ENCODE data around the gene TMEM185B.
A peak's percentile ranks its signal among the peaks of the same experiment; 100 is the strongest.
"Not testable (repeated sequence)": the region's sequence is repeated elsewhere in the genome, so short reads cannot be mapped to it uniquely, and the experiment has no call there.

The TMEM185B gene

GRCh38 chr2:120223034-120223912 is at the start of gene TMEM185B:
TSS of gene TMEM185B (minus strand) at chr2:120223400. CDS start at chr2:120222976, 424 bp downstream.
- DNase-seq (ENCODE audit: low read depth in 2 of 3, low spot score in 1 of 3) = peak; percentile 83 to 90 (median 84)

GRCh38 chr2:120271711-120272379 is 48.6 kb upstream of the TMEM185B start:
- no peak for DNase-seq (ENCODE audit: low read depth in 2 of 3, low spot score in 1 of 3)

GRCh38 chr2:120269816-120270215 is 46.6 kb upstream of the TMEM185B start:
- DNase-seq (ENCODE audit: low read depth in 2 of 3, low spot score in 1 of 3) = no peak

- DNase-seq (ENCODE audit: low read depth in 2 of 3, low spot score in 1 of 3) = no peak
Observed at GRCh38 chr2:120269076-120269744, 46.0 kb upstream of the TMEM185B start.

- no peak for DNase-seq (ENCODE audit: low read depth in 2 of 3, low spot score in 1 of 3)
Observed at GRCh38 chr2:120267348-120267747, 44.1 kb upstream of the TMEM185B start.

- no peak for DNase-seq (ENCODE audit: low read depth in 2 of 3, low spot score in 1 of 3)
Observed at GRCh38 chr2:120265006-120265405, 41.8 kb upstream of the TMEM185B start.

- no peak for DNase-seq (ENCODE audit: low read depth in 2 of 3, low spot score in 1 of 3)
Observed at GRCh38 chr2:120262761-120263428, 39.7 kb upstream of the TMEM185B start.

- DNase-seq (ENCODE audit: low read depth in 2 of 3, low spot score in 1 of 3) = no peak
Observed at GRCh38 chr2:120262150-120262549, 39.0 kb upstream of the TMEM185B start.

- peak; percentile 49 to 58 (median 57) for DNase-seq (ENCODE audit: low read depth in 2 of 3, low spot score in 1 of 3)
Observed at GRCh38 chr2:120261387-120262006, 38.3 kb upstream of the TMEM185B start.

- DNase-seq (ENCODE audit: low read depth in 2 of 3, low spot score in 1 of 3) = no peak
Observed at GRCh38 chr2:120260736-120261135, 37.5 kb upstream of the TMEM185B start.

GRCh38 chr2:120259939-120260338 is 36.7 kb upstream of the TMEM185B start:
- not testable (repeated sequence) for DNase-seq (ENCODE audit: low read depth in 2 of 3, low spot score in 1 of 3)

- DNase-seq (ENCODE audit: low read depth in 2 of 3, low spot score in 1 of 3) = no peak
Observed at GRCh38 chr2:120258196-120258595, 35.0 kb upstream of the TMEM185B start.

- no peak for DNase-seq (ENCODE audit: low read depth in 2 of 3, low spot score in 1 of 3)
Observed at GRCh38 chr2:120257522-120257921, 34.3 kb upstream of the TMEM185B start.

- no peak for DNase-seq (ENCODE audit: low read depth in 2 of 3, low spot score in 1 of 3)
Observed at GRCh38 chr2:120256651-120257000, 33.4 kb upstream of the TMEM185B start.

- no peak for DNase-seq (ENCODE audit: low read depth in 2 of 3, low spot score in 1 of 3)
Observed at GRCh38 chr2:120255986-120256650, 32.9 kb upstream of the TMEM185B start.

- DNase-seq (ENCODE audit: low read depth in 2 of 3, low spot score in 1 of 3) = no peak
Observed at GRCh38 chr2:120255071-120255470, 31.9 kb upstream of the TMEM185B start.

- no peak for DNase-seq (ENCODE audit: low read depth in 2 of 3, low spot score in 1 of 3)
Observed at GRCh38 chr2:120254178-120254577, 31.0 kb upstream of the TMEM185B start.

GRCh38 chr2:120253021-120253882 is 30.1 kb upstream of the TMEM185B start:
- peak in 1 of 3 donors; percentile 28 for DNase-seq (ENCODE audit: low read depth in 2 of 3, low spot score in 1 of 3)
